NCI-H510A (cell line): ENCODE measurements around the gene SLMAP.

Source experiments
- DNase-seq: peaks from one replicate; lab custom pipeline; 2025; lab: John Stamatoyannopoulos, UW

Gene SLMAP

DNA sequence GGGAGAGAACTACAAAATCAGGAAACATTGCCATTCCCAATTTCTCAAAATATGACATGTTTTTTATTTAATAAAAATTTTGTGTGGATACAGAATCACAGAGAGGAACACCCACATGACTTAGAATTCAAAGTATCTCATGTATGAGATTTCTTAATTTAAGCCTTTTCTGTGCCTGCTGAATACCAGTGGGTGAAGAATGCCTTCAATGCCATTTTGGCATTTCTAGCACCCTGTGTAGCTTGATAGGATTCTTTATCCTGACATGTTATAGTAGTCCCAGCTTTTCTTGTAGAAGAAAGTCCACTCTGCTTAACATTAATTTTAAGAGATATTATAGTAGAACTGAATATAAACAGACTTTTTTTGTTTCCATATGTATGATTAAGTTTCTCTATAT, 3.1 kb upstream of the SLMAP start:
- no peak for DNase-seq

DNA sequence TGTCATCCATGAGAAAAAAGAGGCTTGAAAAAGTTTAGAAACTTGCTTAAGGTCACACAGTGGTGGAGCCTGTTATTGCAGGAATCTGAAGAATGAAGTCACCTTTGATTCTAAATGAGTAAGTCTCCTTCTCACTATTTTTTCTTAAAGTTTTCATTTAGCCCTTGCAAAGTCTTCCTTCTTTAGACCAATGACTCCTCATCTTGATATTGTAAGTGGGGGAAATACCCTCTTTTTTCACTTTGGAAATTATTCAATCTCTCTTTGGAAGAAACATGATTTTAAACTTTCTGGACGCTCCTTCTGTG, 787 bp upstream of the SLMAP start:
- no peak for DNase-seq

DNA sequence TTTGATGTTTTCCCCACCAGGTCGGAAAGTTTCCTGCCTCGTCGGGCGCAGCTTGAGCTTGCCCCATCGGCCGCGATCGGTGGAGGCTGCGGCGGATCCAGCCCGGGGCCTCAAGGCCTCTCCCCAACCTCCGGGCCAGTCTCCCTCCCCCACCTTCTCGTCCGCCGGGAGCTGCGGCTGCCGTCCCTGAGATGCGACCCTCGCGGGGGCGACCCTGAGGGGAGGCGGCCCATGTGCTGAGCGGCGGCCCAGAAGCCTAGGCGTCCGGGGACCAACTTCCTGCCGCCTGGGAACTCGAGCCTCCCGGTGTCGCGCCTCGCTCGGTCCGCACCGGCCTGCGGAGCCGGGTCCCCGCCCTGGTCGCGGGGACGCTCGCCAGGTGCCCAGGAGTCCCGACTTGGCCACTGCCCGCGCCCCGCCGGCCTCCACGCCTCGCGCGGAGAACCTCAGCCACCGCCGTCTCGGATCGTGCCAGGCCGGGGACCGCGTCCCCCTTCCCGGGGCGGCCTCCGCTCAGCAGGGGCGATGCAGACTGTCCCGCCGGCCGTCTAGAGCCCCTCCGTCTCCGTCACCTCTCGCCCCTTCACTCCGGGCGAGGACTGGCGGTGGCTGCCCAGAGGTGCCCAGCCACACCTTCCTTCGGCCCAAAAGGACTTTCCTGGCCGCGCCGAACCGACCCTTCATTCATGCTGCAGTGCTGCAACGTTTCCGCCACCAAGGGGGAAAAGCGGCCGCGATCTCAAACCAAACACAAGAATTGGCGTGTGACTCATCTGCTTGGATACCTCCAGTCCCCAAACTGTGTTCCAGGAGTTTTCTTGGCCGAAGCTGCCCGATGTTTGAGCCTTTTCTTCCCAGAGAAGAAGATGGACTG, 656 bp downstream of the SLMAP start:
- DNase-seq, result no peak

DNA sequence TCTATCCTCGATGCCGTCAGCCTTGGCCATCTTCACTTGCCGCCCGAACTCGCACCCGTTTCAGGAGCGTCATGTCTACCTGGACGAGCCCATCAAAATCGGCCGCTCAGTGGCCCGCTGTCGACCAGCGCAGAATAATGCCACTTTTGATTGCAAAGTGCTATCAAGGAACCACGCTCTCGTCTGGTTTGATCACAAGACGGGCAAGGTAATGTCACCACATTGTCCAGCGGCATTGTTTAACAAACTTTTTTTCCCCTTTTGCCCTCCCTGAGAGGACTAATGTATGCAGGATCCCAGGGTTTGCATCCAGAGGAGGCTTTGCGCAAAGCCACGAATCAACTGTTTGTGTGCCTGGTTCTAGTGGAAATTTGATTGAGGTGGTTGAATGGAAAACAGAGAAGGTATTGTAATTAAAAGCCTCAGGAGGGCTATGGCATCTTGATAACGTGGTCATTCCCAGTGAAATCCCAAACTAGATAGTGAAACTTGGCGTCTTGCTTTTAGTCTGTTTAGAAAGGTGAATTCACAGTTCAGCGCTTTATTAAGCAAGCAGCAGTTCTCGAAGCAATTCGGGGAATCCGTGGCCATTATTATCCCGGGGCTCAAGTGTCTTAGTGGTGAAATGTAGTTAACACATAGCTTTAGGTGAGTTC, 1.7 kb downstream of the SLMAP start:
- DNase-seq, result no peak

DNA sequence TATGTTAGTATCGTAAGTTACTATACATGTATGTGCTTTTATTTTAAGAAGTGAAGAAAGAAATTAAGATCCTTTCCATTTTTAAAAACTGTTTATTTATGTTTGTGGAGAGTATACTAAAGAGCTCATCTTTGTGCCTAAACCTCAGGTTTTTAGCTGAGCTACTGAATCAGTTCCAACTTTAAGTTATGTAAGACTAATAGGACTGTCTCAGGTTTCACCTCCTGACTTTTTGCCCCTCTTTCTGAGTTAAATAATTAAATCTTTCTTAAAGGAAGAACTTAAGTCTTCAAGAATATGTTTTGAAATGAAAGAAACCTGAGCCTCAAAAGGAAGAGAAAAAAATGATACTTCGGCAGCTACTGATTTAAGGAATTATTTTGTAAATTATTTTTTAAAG, 2.6 kb downstream of the SLMAP start:
- no peak for DNase-seq

DNA sequence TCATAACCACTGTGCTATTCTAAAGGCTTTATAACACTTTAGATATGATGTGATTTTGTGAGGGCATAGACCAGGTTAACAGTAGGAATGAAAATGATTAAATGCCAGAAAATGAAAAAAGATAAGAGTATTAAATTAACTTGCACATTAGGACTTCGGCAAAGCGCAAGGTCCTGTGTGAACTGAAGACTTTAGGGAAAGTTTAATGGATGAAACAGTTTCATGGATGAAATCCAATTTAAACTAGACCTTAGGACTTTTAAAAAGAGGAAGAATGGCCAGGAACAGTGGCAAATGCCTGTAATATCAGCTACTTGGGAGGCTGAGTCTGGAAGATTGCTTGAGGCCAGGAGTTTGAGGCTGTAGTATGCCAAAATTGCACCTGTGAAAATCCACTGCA, 8.7 kb downstream of the SLMAP start:
- DNase-seq, result no peak

DNA sequence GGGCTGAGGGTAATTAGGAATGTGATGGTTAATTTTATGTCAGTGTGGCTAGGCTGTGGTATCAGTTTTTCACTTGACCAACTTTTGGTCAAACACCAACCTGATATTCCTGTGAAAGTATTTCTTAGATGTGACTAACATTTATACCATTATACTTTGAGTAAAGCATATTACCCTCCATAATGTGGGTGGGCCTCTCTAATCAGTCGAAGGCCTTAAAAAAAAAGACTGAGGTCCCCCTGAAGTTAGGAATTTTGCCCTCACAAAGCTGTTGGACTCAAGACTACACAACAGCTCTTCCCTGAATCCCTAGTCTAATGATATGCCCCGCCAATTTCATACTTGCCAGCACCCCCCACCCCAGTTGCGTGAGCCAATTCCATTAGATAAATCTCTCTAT, 12.5 kb downstream of the SLMAP start:
- DNase-seq, result no peak

DNA sequence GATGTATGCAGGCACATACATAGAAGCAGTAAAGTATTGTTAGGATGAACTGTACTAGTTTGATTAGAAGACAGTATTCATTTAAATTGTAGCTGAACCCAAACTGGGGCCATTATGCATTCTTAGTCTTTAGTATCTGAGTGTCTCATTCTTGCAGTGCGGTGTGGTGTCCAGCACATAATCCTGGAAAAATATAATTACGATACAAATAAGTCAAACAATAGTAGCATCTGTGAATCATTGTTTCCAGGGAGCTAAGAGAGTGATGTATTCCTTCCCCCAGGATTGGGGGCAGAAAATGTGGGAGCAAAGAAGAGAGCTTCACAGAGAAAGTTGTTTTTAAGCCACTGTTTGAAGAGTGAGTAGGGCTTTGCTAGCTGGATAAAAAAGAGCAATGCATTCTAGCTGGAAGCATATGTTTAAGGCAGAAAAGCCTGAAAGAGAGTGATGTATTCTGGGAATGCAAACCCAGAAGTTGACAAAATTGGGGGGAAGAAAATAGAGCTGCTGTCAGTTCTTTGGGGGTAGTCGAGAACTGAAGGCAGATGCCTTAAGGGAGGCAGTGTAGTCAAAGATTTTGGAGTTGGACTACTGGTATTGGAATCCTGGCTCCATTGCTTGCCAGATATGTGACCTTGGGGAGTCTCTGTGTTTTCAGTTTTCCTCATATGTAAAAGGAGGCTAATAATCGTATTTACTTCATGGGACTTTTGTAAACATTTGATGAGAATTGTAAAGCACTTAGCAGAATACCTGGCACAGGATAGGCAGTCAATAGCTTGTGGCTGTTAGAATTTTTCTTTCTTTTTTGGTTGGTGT, 14.1 kb downstream of the SLMAP start:
- no peak for DNase-seq

DNA sequence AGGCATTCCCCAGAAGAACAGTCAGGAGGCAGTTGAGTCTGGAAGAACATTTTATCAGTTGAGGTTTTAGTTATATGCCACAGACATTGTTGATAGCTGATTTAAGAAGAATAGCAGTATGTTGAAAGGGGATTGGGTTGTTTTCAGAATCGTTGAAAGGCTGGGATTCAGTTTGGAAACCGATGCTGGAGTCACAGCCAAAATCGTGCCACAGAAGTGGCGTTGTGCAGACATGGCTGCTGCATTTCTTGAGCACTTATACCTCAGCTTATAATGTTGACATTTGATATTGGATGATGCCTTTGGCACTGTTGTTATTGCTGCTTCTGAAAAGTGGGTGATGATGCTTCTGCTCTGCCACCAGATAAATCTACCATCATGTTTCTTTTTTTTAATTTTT, 16.1 kb downstream of the SLMAP start:
- DNase-seq, result no peak

DNA sequence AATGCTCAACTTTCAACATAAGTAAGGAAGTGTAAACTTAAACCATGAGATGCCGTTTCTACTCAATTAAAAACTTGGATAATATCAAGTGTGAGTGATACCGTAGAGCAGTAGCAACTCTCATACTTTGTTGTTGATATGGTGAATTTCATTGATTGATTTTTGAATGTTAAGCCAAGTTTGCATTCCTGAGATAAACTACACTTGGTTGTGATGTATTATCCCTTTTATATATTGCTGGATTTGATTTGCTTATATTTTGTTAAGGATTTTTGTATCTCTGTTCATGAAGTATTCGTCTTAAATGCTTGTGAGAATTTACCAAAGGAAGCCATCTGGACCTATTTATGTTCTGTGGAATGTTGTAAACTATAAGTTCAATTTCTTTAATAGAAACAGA, 21.7 kb downstream of the SLMAP start:
- no peak for DNase-seq

DNA sequence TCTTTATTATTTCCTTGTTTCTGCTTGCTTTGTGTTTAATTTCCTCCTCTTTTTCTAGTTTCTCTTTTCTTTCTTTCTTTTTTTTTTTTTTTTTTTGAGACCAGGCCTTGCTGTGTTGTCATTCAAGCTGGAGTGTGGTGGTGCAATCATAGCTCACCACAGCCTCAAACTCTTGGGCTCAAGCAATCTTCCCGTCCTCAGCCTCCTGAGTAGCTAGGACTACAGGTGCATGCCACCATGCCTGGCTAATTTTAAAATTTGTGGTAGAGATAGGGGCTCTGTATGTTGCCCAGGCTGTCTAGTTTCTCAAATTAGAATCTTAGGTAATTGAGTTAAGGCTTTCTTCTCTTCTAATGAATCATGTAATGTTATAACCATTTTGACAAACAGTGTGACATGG, 22.4 kb downstream of the SLMAP start:
- DNase-seq, result no peak

DNA sequence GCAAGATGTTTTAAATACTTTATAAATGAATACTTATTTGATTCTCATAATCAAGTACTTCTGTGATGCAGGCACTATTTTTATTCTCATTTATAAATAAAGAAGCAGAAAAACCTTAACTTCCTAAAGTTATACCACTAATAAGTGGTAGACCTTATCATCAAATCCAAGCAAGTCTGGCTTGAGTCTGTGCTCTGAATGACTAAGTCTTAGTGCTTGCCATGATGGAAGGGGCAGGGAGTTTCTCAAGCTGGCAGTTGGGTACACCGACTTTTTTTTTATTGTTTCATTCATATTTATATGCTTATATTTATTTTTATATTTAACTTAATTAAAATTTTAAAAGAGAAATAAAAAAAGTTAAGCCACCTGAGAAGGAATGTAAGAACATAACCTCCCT, 23.6 kb downstream of the SLMAP start:
- no peak for DNase-seq

DNA sequence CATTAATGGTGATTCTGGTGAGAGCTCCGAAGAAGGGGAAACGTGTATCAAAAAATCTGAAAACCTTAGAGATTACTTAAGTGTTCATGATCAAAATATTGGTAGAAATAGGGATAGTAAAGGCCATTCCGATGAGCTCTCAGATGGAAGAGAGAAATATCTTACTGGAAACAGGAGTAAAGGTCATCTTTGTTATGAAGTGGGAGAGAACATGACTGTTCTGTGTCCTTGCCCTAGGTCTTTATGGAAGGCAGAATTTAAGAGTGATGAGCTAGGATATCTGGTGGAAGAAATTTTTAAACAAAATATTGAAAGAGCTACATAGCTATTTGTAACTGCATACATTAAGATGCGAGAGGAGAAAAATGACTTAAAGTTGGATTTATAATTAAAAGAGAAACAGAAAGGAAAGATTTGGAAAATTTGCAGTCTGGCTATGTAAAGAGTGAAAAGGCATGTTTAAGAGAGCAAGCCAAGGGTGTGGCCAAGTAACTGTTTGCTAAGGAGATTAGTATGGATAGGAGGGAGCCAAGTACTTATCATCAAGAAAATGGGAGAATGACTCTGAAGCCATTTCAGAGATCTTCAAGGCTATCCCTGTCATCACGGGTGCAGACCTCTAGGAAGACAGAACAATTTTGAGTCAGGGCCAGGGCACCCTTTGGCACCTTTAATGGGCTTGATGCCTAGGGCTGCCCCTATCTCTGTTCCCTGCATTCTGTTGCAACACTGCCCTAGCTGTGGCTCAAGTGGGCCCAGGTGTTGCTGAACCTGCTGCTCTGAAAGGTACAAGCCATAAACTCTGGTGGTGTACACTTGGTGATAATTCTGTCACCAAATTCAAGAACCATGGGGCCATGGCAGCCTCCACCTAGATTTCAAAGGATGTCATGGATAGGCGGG, 27.3 kb downstream of the SLMAP start:
- DNase-seq, result no peak

DNA sequence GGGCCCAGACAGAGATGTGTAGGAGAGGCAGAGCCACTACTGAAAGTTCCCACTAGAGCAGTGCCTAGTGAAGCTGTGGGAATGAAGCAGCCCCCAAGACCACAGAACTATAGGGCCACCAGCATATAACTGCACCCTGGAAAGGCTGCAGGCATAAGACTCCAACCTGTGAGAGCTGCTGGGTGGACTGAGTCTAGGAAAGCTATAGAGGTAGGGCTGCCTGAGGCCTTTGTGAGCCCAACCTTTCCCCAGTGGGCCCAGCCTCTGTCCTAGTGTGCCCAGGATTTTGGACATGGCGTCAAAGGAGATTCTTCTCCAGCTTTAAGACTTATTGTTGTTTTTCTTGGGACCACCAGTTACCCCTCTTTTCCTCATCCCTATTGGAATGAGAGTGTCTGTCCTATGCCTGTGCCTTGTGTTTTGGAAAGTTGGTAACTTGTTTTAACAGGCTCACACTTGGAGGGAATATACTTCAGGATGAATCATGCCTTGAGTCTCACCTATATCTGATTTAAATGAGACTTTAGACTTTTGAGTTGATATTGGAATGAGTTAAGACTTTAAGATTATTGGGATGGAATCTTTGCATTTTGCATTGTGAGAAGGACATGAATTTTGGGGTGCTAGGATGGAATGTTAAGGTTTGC, 28.1 kb downstream of the SLMAP start:
- no peak for DNase-seq

DNA sequence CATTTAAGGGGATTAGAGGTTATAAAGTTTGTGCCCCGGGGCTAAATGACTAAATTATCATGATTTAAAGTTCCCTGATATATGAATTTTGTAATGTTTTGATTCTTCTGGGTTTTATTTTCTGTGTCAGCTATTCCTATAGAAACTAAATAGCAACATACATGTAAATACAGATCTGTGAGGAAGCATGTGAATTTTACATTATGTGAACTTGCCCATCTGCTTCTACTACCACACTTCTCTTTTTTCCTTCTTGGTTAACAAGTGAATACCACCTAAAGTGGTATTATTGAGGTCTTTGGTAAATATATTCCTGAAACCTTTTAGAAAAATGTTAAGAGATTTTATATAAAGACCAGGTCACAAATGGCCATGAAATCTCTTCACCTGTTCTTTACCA, 29.3 kb downstream of the SLMAP start:
- DNase-seq, result no peak

DNA sequence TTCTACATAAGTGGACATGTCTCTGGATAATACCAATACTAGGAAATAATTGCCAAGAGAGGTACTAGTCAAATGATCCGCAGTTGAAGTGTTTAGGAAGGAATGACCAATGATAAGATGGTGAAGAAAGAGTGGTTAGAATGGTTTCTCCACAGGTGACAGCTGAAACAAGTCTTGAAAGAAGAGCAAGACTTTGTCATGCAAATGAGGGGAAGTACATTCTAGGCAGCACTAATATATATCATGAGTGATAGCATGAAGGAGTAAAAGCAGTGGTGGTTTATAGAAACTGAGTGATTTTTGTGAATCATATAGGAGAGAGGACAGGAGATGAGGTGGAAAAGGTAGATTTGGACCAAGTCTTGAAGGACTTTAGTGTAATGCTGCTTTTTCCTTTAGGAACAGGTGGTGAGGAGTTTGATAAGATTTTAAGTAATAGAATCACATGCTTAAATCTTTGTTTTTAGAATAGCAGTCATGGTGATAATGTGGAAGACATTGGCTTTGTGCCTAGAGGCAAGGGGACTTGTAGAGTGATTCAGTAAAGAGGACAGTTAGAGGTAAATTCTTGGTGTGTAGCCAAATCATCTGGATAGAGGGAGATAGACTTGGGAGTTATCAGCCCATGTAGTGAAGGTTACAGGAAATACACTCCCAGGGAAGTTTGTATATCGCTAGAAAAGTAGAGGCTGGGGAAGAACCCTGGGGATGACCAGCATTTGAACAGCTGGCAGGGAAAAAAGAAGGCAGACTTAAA, 31.9 kb downstream of the SLMAP start:
- no peak for DNase-seq

DNA sequence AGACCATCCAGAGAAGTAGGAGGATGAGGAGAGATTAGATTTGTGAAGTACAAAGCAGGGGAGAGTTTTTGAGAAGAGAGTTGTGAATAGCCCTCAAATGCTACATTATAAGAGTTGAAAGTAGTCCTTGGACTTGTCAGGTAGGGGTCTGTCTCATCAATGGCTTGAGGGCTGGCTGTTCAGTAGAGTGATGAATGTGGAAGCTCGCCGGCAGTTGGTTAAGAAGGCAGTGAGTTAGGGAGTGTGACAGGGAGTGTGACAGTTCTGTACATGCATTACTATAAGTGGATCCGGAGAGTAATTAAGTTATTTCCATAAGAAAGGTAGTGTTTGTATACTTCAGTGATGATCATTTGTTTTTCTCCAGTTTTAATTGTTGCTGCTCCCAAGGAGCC, 32.5 kb downstream of the SLMAP start:
- no peak for DNase-seq

DNA sequence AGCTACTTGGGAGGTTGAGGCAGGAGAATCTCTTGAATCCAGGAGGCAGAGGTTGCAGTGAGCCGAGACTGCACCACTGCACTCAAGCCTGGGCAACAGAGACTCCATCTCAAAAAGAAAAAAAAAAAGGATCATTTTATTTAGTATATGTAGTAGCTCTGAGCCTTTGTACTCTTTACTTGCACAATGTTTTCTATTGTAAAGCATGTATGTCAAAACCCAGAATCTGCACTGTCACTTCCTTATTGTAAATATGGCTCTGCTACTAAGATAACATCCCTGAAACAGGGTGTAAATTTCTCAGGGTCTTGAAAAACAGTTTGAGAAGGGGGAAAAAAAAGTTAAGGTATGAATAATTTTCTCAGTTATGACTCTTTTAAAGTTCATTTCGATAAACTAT, 35.1 kb downstream of the SLMAP start:
- DNase-seq, result no peak

DNA sequence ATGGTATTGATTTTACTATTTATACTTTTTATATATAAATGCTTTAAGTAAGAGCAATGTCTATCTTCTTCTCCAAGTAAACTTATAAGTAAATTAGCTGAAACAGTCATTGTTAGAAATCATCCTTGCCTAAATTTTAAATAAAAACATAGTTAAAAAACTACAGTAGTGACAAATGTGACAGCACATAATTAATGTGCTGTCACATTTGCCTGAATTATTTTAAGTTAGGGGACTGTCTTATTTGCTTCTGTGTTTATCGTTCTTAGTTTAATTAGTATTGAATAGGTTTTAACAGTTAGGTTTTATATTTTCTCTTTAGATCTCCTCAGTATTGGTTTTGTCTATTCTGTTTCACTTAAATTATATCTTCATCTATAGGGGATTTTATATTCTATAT, 36.1 kb downstream of the SLMAP start:
- DNase-seq, result no peak

DNA sequence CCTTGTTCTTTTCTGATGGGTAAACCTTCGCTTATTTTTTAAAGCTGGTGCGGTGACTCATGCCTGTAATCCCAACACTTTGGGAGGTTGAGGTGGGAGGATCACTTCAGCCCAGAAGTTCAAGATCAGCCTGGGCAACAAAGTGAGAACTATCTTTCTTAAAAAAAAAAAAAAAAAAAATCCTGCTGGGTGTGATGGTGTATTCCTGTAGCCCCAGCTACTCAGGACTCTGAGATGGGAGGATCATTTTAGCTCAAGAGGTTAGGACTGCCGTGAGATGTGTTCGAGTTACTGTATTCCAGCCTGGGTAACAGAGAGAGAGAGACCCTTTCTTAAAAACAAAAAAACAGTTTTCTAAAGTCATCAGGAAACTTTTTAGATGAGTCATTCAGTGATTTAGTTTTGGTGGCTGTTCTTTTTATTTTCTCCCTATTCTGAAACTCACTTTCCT, 37.7 kb downstream of the SLMAP start:
- no peak for DNase-seq

DNA sequence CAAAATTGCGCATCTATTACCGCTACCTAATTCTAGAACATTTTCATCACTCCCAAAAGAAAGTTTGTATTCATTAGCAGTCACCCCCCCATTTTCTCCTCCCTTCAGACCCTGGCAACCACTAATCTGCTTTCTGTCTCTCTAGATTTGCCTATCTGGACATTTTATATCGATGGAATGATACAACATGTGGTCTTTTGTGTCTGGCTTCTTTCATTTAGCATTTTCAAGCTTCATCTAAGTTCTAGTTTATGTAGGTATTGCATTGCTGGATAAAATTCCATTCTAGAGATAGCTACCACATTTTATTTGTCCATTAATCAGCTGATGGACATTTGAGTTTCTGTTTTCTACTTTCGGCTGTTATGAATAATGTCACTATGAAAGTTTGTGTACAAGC, 38.4 kb downstream of the SLMAP start:
- no peak for DNase-seq
